Activated CD8-positive, alpha-beta memory T cell treated with anti-CD3 and anti-CD28 coated beads, Interleukin-2, amount 50 U/mL, for 24 hours (primary cell): Measurements from ENCODE around the gene TDRD7.

Experiments used
- DNase-seq: peaks from one replicate; pipeline ENCODE4 v3.0.0-alpha.2; 2020; ENCODE audit errors: extremely low read depth

TDRD7 gene

GRCh38 chr9:97527626-97528528, 116.0 kb downstream of the TDRD7 start:
- DNase-seq: no peak

GRCh38 chr9:97528529-97529230, 116.8 kb downstream of the TDRD7 start:
- no peak for DNase-seq

GRCh38 chr9:97529363-97530076, 117.6 kb downstream of the TDRD7 start:
- DNase-seq: no peak

GRCh38 chr9:97531888-97532376, 120.0 kb downstream of the TDRD7 start:
- DNase-seq: no peak

GRCh38 chr9:97534185-97534584, 122.3 kb downstream of the TDRD7 start:
- no peak for DNase-seq

- DNase-seq: no peak
Measured at GRCh38 chr9:97534961-97535594, 123.2 kb downstream of the TDRD7 start.

- no peak for DNase-seq
Measured at GRCh38 chr9:97535771-97536170, 123.9 kb downstream of the TDRD7 start.

GRCh38 chr9:97536480-97536879, 124.6 kb downstream of the TDRD7 start:
- DNase-seq: no peak

GRCh38 chr9:97543561-97543960, 131.7 kb downstream of the TDRD7 start:
- no peak for DNase-seq

GRCh38 chr9:97545486-97545885, 133.6 kb downstream of the TDRD7 start:
- no peak for DNase-seq
